A673 (cell line): Measurements from ENCODE around the gene ABCF3. TPM values are rescaled to one million over a fixed set of nuclear protein-coding genes. Genes with fewer than 3 reads are reported as not detected.

Experiments used
- BruUV-seq: library from RNA; stranded (reverse); fragments of 400-500 nt; replicated peaks from 2 replicates; lab custom pipeline; 2021; lab: Mats Ljungman, UMichigan
- CTCF ChIA-PET: fragments of 300-600 bp; sonication (Branson Sonifier 250); formaldehyde crosslinking; loops from one replicate; lab custom pipeline; 2022; ENCODE audit warnings: antibody characterized with exemption; lab: Charles Lee
- POLR2A ChIA-PET: fragments of 300-600 bp; sonication (Branson Sonifier 250); formaldehyde crosslinking; loops from one replicate; lab custom pipeline; 2022; ENCODE audit warnings: antibody characterized with exemption; ENCODE audit not compliant: low non-redundant PET; lab: Charles Lee
- DNase-seq: peaks from one replicate; pipeline ENCODE4 v3.0.0-alpha.2; 2015; ENCODE audit warnings: low spot score
- H3K27ac ChIP-seq: fragments of 200-600 bp; sonication (generic); 2 replicates; pipeline ENCODE4 v1.5.1; 2016; ENCODE audit warnings: mixed run types, low read depth, mild to moderate bottlenecking, mixed read lengths, antibody characterized with exemption, low read length; ENCODE audit not compliant: poor library complexity, severe bottlenecking
- H3K27me3 ChIP-seq: fragments of 200-600 bp; sonication (generic); replicated peaks from 2 replicates; pipeline ENCODE4 v1.6.1; 2017; ENCODE audit warnings: mixed run types, low read depth, mild to moderate bottlenecking, mixed read lengths, antibody characterized with exemption, low read length; ENCODE audit not compliant: insufficient read depth, poor library complexity
- H3K36me3 ChIP-seq: fragments of 200-600 bp; sonication (generic); 2 replicates; pipeline ENCODE4 v1.6.1; 2016; ENCODE audit warnings: mixed run types, mild to moderate bottlenecking, mixed read lengths, antibody characterized with exemption, low read length; ENCODE audit not compliant: insufficient read depth, poor library complexity, severe bottlenecking
- H3K4me1 ChIP-seq: fragments of 200-600 bp; sonication (generic); 2 replicates; pipeline ENCODE4 v1.6.1; 2017; ENCODE audit warnings: mixed run types, mild to moderate bottlenecking, mixed read lengths, antibody characterized with exemption, low read length; ENCODE audit not compliant: insufficient read depth, poor library complexity, severe bottlenecking
- H3K4me3 ChIP-seq: fragments of 200-600 bp; sonication (generic); 2 replicates; pipeline ENCODE4 v1.5.1; 2016; ENCODE audit warnings: low read depth, mixed run types, mild to moderate bottlenecking, mixed read lengths, low read length; ENCODE audit not compliant: poor library complexity, severe bottlenecking
- H3K9me3 ChIP-seq: fragments of 200-600 bp; sonication (generic); 2 replicates; pipeline ENCODE4 v1.6.1; 2016; ENCODE audit warnings: mixed run types, low read depth, mild to moderate bottlenecking, mixed read lengths, antibody characterized with exemption, low read length; ENCODE audit not compliant: poor library complexity, severe bottlenecking
- EZH2 ChIP-seq: fragments of 200-600 bp; sonication (generic); IDR thresholded peaks from 2 replicates; pipeline ENCODE4 v1.6.1; 2017; ENCODE audit warnings: borderline replicate concordance, low read depth, mild to moderate bottlenecking, mixed read lengths, antibody characterized with exemption, low read length; ENCODE audit not compliant: poor library complexity, severe bottlenecking
- intact Hi-C: fragments of 100-400 bp; cut with micrococcal nuclease; formaldehyde crosslinking; loops from one replicate; pipeline ENCODE4 v1.10.0; 2022; ENCODE audit not compliant: unreplicated experiment
- total RNA-seq: library from RNA; stranded (reverse); gene quantifications from 2 replicates; pipeline ENCODE4 v1.2.3, GENCODE V29; 2021
- TF ChIP-seq, protein P1 (sequence below): fragments of 300-800, 200-600 bp; sonication (generic); conservative IDR thresholded peaks from 2 replicates; pipeline ENCODE4 v1.5.1; 2017; ENCODE audit warnings: low read depth, mild to moderate bottlenecking, antibody characterized with exemption, low read length, moderate library complexity, mixed read lengths

The ABCF3 gene
- total RNA-seq, 1 experiment from 2014 or later = 65.1 TPM

DNA sequence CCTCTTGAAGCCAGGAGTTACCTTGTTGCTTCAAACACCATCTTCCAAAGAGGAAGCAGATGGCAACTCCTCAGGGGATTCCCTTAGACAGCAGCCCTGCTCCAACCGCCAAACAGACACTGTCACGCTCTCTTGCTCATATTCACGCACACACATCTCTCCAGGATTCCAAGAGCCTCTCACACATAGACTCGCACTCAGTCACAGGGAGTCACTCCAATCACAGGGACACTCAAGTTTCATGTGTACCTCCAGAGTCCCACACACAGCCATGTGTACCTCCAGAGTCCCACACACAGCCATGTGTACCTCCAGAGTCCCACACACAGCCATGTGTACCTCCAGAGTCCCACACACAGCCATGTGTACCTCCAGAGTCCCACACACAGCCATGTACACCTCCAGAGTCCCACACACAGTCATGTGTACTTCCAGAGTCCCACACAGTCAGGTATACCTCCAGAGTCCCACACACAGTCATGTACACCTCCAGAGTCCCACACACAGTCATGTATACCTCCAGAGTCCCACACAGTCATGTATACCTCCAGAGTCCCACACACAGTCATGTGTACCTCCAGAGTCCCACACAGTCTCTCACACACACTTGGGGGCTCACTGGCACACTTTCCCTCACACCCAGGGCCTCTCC, 49.5 kb downstream of the ABCF3 start:
- H3K9me3 ChIP-seq = no peaks in the 10 kb centered on the region
- CTCF ChIA-PET = interaction anchor here (1.1 kb wide), 1 partner anchor 8 kb away, joined by 3 read pairs; no protein-coding TSS in a partner anchor

DNA sequence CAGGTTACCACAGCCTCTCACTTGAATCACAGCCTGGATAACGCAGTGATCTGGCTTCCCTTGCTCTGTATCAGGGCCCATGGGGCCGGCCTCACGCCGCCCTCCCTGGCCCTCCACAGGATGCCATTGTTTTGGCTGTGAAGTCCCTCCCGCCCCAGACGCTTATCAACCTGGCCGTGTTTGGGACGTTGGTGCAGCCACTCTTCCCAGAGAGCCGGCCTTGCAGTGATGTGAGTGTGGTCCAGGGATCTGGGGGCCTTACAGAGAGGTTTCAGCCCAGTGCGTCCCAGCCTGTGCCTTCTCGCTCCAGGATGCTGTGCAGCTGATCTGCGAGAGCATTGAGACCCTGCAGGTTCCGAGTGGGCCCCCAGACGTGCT, 50.0 kb downstream of the ABCF3 start:
- TF ChIP-seq EZH2 = no peak
- TF ChIP-seq, protein P1, sequence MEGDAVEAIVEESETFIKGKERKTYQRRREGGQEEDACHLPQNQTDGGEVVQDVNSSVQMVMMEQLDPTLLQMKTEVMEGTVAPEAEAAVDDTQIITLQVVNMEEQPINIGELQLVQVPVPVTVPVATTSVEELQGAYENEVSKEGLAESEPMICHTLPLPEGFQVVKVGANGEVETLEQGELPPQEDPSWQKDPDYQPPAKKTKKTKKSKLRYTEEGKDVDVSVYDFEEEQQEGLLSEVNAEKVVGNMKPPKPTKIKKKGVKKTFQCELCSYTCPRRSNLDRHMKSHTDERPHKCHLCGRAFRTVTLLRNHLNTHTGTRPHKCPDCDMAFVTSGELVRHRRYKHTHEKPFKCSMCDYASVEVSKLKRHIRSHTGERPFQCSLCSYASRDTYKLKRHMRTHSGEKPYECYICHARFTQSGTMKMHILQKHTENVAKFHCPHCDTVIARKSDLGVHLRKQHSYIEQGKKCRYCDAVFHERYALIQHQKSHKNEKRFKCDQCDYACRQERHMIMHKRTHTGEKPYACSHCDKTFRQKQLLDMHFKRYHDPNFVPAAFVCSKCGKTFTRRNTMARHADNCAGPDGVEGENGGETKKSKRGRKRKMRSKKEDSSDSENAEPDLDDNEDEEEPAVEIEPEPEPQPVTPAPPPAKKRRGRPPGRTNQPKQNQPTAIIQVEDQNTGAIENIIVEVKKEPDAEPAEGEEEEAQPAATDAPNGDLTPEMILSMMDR = no peak
- intact Hi-C loops = no loop called here
- H3K27ac ChIP-seq = no peak overlapping the region
- no peak for DNase-seq
- no peaks in the 10 kb centered on the region for H3K36me3 ChIP-seq
- H3K27me3 ChIP-seq = peaks cover 19% of the 10 kb centered on the region
- ChIA-PET CTCF (interaction anchor here (1.1 kb wide), 1 partner anchor 8 kb away, joined by 3 read pairs; no protein-coding TSS in a partner anchor), POLR2A (no interaction called here)
- no peak overlapping the region for H3K4me3 ChIP-seq
- H3K4me1 ChIP-seq = no peaks in the 10 kb centered on the region
- H3K9me3 ChIP-seq = no peaks in the 10 kb centered on the region
- BruUV-seq = no TSS peak

More for the DNA sequence above, 49.5 kb downstream of the ABCF3 start:
- Histone ChIP-seq H3K4me3 (no peak overlapping the region), H3K4me1 (no peaks in the 10 kb centered on the region), H3K36me3 (no peaks in the 10 kb centered on the region), H3K27ac (no peak overlapping the region), H3K27me3 (peaks cover 24% of the 10 kb centered on the region)
- intact Hi-C loops = no loop called here
- POLR2A ChIA-PET = no interaction called here
- DNase-seq = no peak
- TF ChIP-seq EZH2 = no peak
- TF ChIP-seq, protein P1 = no peak
- no TSS peak for BruUV-seq

DNA sequence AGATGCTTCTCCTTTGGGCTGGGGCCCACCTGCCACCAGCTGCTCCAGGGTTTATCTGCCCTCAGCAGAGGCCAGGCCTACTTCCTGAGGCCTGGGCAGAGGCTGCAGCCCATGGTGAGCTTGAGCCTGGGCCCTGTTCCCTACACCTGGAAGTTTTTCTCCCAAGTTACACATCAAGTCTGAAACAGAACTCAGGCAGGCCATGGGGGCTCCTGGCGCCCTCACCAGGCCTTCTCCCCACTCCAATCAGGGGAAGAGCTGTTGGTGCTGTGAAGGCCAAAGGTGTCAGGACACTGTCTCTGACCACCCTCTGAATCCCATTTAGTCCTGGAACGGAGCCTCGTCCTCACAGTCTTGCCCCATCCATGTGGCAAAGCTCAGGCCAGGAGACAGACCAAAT, 50.6 kb downstream of the ABCF3 start:
- CTCF ChIA-PET = interaction anchor here (1.1 kb wide), 1 partner anchor 9 kb away, joined by 3 read pairs; no protein-coding TSS in a partner anchor
- POLR2A ChIA-PET = interaction anchor here (0.5 kb wide), 1 partner anchor 409 kb away, joined by 3 read pairs; no protein-coding TSS in a partner anchor
- no peak overlapping the region for H3K27ac ChIP-seq
- no peak for DNase-seq
- BruUV-seq = no TSS peak
- H3K4me1 ChIP-seq = no peaks in the 10 kb centered on the region
- no peaks in the 10 kb centered on the region for H3K9me3 ChIP-seq
- TF ChIP-seq EZH2 = no peak
- TF ChIP-seq, protein P1 = no peak
- no peaks in the 10 kb centered on the region for H3K36me3 ChIP-seq
- intact Hi-C loops = no loop called here
- peaks cover 13% of the 10 kb centered on the region for H3K27me3 ChIP-seq
- H3K4me3 ChIP-seq = no peak overlapping the region
